B cell (primary cell): ENCODE data around the gene LRRC74A.

Source experiments
- CTCF ChIP-seq: fragments of 200-600 bp; IDR thresholded peaks from one replicate; pipeline ENCODE4 v1.8.0; 2022; ENCODE audit warnings: antibody characterized with exemption, mild to moderate bottlenecking
- EZH2 ChIP-seq: IDR thresholded peaks from 2 replicates; pipeline ENCODE4 v1.6.1; 2012; ENCODE audit warnings: borderline replicate concordance, low read depth, mild to moderate bottlenecking, moderate library complexity, low read length; ENCODE audit not compliant: insufficient read depth, poor library complexity, severe bottlenecking

DNA sequence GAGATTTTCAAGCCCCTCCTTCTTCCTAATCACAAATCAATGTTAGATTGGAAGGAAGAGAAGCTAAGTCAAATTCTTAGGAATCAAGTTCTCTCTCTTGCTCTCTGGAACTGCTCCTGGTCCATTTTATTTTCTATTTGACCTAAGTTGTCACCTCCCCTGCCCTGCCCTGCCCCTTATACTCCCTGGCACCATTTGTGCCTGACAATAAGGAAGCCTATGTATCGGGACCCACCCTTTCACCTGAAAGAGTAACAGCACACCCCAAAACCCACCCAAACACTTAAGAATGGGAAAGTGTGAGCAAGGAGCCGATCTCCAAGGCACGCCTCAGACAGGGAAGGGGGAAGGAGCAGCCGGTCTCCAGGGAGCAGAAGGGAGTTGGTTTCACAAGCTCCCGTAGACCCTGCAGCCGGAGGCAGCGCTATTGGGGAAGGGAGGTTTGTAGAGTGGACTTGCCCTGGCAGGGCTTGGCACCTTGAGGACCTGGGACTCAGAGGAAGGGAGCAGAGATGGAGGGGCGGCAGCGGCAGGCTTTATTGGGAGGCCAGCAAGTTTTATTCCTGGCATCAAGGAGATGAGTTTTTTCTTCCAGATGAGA is 1.6 kb downstream of the LRRC74A start:
- no peak for TF ChIP-seq CTCF
- no peak for TF ChIP-seq EZH2
